Endothelial cell of umbilical vein (primary cell): ENCODE measurements around the gene SERPINB10. TPM values are rescaled to one million over a fixed set of nuclear protein-coding genes. Genes with fewer than 3 reads are reported as not detected.

Experiments used
- BruUV-seq: library from RNA; stranded (reverse); fragments of 400-500 nt; replicated peaks from 2 replicates; lab custom pipeline; 2021; lab: Mats Ljungman, UMichigan
- CTCF ChIA-PET: fragments of 300-600, 350-600 bp; sonication (Branson Sonifier 250); formaldehyde crosslinking; loops from one replicate; lab custom pipeline; 2021; ENCODE audit warnings: antibody characterized with exemption, inconsistent platforms; lab: Charles Lee
- POLR2A ChIA-PET: fragments of 300-600, 350-600 bp; sonication (Branson Sonifier 250); formaldehyde crosslinking; loops from one replicate; lab custom pipeline; 2021; ENCODE audit warnings: antibody characterized with exemption, inconsistent platforms; lab: Charles Lee
- DNase-seq: peaks from one replicate; pipeline ENCODE4 v3.0.0-alpha.2; 2011; ENCODE audit warnings: low read depth, low spot score
- FAIRE-seq: peaks from 2 replicates; lab custom pipeline; 2011; peaks lifted over from hg19 to GRCh38; lab: Jason Lieb, UNC
- H2AFZ ChIP-seq: 2 replicates; pipeline ENCODE4 v1.6.0; 2012; ENCODE audit warnings: low read depth, low read length, control low read depth, inconsistent platforms
- H3K27ac ChIP-seq: 2 replicates; pipeline ENCODE4 v1.5.1; 2011; ENCODE audit warnings: low read depth, mild to moderate bottlenecking, control low read depth, low read length, moderate library complexity; ENCODE audit not compliant: insufficient read depth
- H3K27me3 ChIP-seq, 2 experiments: 2 replicates each; pipeline versions ENCODE4 v1.6.0 to v1.6.1; 2011; ENCODE audit warnings: low read length in 2 of 2, mixed read lengths in 1 of 2; ENCODE audit not compliant: control insufficient read depth in 2 of 2, insufficient read depth in 2 of 2
- H3K36me3 ChIP-seq, 2 experiments: 2 replicates in 1 of 2; 3 replicates in 1 of 2; pipeline ENCODE4 v1.5.1; 2011; ENCODE audit warnings: low read length in 2 of 2, mild to moderate bottlenecking in 1 of 2, moderate library complexity in 1 of 2; ENCODE audit not compliant: control insufficient read depth in 2 of 2, insufficient read depth in 2 of 2; ENCODE audit errors: extremely low read depth in 1 of 2
- H3K4me1 ChIP-seq: 3 replicates; pipeline ENCODE4 v1.5.1; 2011; ENCODE audit warnings: mild to moderate bottlenecking, low read length; ENCODE audit not compliant: control insufficient read depth, insufficient read depth; ENCODE audit errors: extremely low read depth
- H3K4me2 ChIP-seq: 2 replicates; pipeline ENCODE4 v1.6.1; 2011; ENCODE audit warnings: low read length, control low read depth, mixed read lengths; ENCODE audit not compliant: insufficient read depth
- H3K4me3 ChIP-seq, 3 experiments: fragments of 200-600 bp in 1 of 3; sonication (generic), shearing (Covaris generic) in 1 of 3; replicated peaks in 1 of 3; 2 replicates each; pipeline ENCODE4 v1.5.1; 2011 to 2016; ENCODE audit warnings: control low read depth in 3 of 3, low read length in 3 of 3, mild to moderate bottlenecking in 2 of 3, inconsistent platforms in 1 of 3, low read depth in 1 of 3, moderate library complexity in 1 of 3; ENCODE audit not compliant: insufficient read depth in 1 of 3
- H3K79me2 ChIP-seq: 2 replicates; pipeline ENCODE4 v1.6.0; 2012; ENCODE audit warnings: low read length, inconsistent platforms; ENCODE audit not compliant: control insufficient read depth, insufficient read depth
- H3K9ac ChIP-seq: replicated peaks from 2 replicates; pipeline ENCODE3; 2011; ENCODE audit warnings: low read length, control low read depth; ENCODE audit not compliant: insufficient read depth; ENCODE audit errors: extremely low read depth
- H3K9me1 ChIP-seq: replicated peaks from 3 replicates; pipeline ENCODE4 v1.6.0; 2011; ENCODE audit warnings: mild to moderate bottlenecking, low read length; ENCODE audit not compliant: control insufficient read depth, insufficient read depth; ENCODE audit errors: extremely low read depth
- H3K9me3 ChIP-seq: replicated peaks from 2 replicates; pipeline ENCODE4 v1.5.1; 2012; ENCODE audit warnings: low read length, inconsistent platforms; ENCODE audit not compliant: control insufficient read depth, insufficient read depth
- H4K20me1 ChIP-seq: replicated peaks from 2 replicates; pipeline ENCODE3; 2011; ENCODE audit warnings: mild to moderate bottlenecking, low read length; ENCODE audit not compliant: control insufficient read depth, insufficient read depth; ENCODE audit errors: extremely low read depth
- EZH2 ChIP-seq: IDR thresholded peaks from 2 replicates; pipeline ENCODE4 v1.6.1; 2012; ENCODE audit warnings: borderline replicate concordance, low read depth, mild to moderate bottlenecking, moderate library complexity, low read length, inconsistent platforms; ENCODE audit not compliant: severe bottlenecking
- FOS ChIP-seq: IDR thresholded peaks from 2 replicates; pipeline ENCODE4 v1.6.1; 2011; ENCODE audit warnings: mild to moderate bottlenecking, low read length, moderate library complexity, borderline replicate concordance; ENCODE audit not compliant: insufficient read depth
- GATA2 ChIP-seq: IDR thresholded peaks from 2 replicates; pipeline ENCODE4 v1.7.0; 2011; ENCODE audit warnings: low read depth, mild to moderate bottlenecking, moderate library complexity, mixed read lengths, low read length; ENCODE audit not compliant: insufficient read length, insufficient read depth
- JUN ChIP-seq: IDR thresholded peaks from 2 replicates; pipeline ENCODE4 v1.6.1; 2011; ENCODE audit warnings: borderline replicate concordance, low read depth; ENCODE audit not compliant: insufficient read length, insufficient read depth
- MYC ChIP-seq: IDR thresholded peaks from one replicate; pipeline ENCODE4 v1.6.1; 2011; ENCODE audit warnings: mild to moderate bottlenecking, low read depth, low read length
- POLR2A ChIP-seq: IDR thresholded peaks from 2 replicates; pipeline ENCODE4 v1.6.1; 2012; ENCODE audit warnings: low read depth, mild to moderate bottlenecking, control low read depth, low read length
- POLR2AphosphoS5 ChIP-seq: IDR thresholded peaks from 2 replicates; pipeline ENCODE4 v1.6.1; 2012; ENCODE audit warnings: low read depth, mild to moderate bottlenecking, control low read depth, low read length, moderate library complexity; ENCODE audit not compliant: insufficient read depth
- dilution Hi-C: fragments of 300-500 bp; cut with MboI; formaldehyde crosslinking; loops from one replicate; pipeline ENCODE4 v1.15.0; 2019; ENCODE audit warnings: low sequenced_read_pairs; ENCODE audit not compliant: extremely low pct_ligation_motif_present
- intact Hi-C: fragments of 100-400 bp; cut with micrococcal nuclease; formaldehyde crosslinking; loops from one replicate; pipeline ENCODE4 v1.10.0; 2022
- polyA plus RNA-seq, 4 experiments: library from polyadenylated mRNA; depleted of rRNA in 3 of 4; stranded (reverse) in 3 of 4; unstranded in 1 of 4; fragments of >200 nt; gene quantifications; 2 replicates each; pipeline versions ENCODE4 v1.2.1 to v1.2.3, GENCODE V29; 2011 to 2012; ENCODE audit warnings: missing spikeins in 1 of 4
- total RNA-seq: library from RNA; stranded (reverse); gene quantifications from 2 replicates; pipeline ENCODE4 v1.2.3, GENCODE V29; 2021
- TF ChIP-seq, protein P1 (sequence below), 2 donors: IDR thresholded peaks; 1 replicate in 1 of 2; 2 replicates in 1 of 2; pipeline ENCODE4 v1.5.1; 2011; ENCODE audit warnings: low read length in 2 of 2, mild to moderate bottlenecking in 2 of 2, moderate library complexity in 2 of 2, control low read depth in 1 of 2, inconsistent platforms in 1 of 2, low read depth in 1 of 2; ENCODE audit not compliant: insufficient read depth in 1 of 2; ENCODE audit errors: extremely low read depth in 1 of 2
- TF ChIP-seq, protein P2 (sequence below): IDR thresholded peaks from 2 replicates; pipeline ENCODE4 v1.6.1; 2011; ENCODE audit not compliant: insufficient read depth, insufficient read length

The SERPINB10 gene
- total and polyA plus RNA-seq, 2 donors (not counting 3 experiments of a cell fraction or from before 2014, with no cell fraction given), result not detected

DNA sequence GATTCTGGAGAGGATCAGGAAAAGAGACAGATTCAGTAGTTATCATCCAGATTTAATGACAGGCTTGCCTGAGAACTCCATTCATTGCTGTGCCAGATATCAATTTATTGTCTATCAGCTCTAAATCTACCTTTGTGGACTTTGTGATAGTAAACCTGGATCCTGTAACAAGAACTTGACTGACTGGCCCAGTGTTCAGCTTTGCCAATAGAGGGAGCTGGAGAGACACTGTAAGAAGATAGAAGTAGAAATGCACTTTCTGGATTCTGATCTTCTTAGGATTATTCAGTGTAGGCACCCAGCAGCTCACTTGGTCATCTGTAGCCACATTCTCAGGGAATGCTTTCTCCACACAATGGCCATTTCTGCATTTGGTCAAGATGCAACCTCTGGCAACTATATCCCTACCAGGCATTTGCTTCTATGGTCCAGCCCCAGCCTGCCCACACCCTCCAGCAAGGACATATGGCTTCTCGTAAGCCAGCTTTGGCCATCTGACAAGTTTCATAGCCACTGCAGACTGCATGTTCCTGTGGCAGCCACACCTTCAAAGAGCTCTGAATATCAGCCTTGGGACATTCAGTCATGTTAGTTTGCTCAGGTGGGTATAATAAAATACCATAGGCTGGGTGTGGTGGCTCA lies 56.0 kb downstream of the SERPINB10 start:
- Histone ChIP-seq H3K4me3 (no peak overlapping the region), H3K27me3 (peaks cover 14 to 28% of the 10 kb centered on the region in 2 experiments), H3K9me1 (no peaks in the 10 kb centered on the region), H3K27ac (no peak overlapping the region), H3K9me3 (no peaks in the 10 kb centered on the region), H3K79me2 (no peaks in the 10 kb centered on the region), H3K4me1 (no peaks in the 10 kb centered on the region), H4K20me1 (no peaks in the 10 kb centered on the region), H3K36me3 (no peaks in the 10 kb centered on the region), H2AFZ (no peak overlapping the region), H3K9ac (no peak overlapping the region), H3K4me2 (no peak overlapping the region)
- TF ChIP-seq POLR2AphosphoS5, result no peak
- TF ChIP-seq, protein P1, sequence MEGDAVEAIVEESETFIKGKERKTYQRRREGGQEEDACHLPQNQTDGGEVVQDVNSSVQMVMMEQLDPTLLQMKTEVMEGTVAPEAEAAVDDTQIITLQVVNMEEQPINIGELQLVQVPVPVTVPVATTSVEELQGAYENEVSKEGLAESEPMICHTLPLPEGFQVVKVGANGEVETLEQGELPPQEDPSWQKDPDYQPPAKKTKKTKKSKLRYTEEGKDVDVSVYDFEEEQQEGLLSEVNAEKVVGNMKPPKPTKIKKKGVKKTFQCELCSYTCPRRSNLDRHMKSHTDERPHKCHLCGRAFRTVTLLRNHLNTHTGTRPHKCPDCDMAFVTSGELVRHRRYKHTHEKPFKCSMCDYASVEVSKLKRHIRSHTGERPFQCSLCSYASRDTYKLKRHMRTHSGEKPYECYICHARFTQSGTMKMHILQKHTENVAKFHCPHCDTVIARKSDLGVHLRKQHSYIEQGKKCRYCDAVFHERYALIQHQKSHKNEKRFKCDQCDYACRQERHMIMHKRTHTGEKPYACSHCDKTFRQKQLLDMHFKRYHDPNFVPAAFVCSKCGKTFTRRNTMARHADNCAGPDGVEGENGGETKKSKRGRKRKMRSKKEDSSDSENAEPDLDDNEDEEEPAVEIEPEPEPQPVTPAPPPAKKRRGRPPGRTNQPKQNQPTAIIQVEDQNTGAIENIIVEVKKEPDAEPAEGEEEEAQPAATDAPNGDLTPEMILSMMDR (IDR thresholded peaks at IDR 0.05; ENCODE audit: extremely low read depth in 1 of 2, insufficient read depth in 1 of 2, low read depth in 1 of 2, low read length in 2 of 2), result peak; percentile 68 to 82
- intact Hi-C loops, result loop anchor here (1.0 to 2.0 kb wide), 2 partner anchors 16 to 31 kb away; no protein-coding TSS in a partner anchor
- no TSS peak for BruUV-seq
- FAIRE-seq (peak; percentile 93), DNase-seq (peak; percentile 57)
- ChIA-PET CTCF (interaction anchor here (0.6 to 3.4 kb wide), 25 partner anchors 10 to 452 kb away, joined by 3 to 61 read pairs (median 5); no protein-coding TSS in a partner anchor), POLR2A (no interaction called here)
- dilution Hi-C loops, result no loop called here

DNA sequence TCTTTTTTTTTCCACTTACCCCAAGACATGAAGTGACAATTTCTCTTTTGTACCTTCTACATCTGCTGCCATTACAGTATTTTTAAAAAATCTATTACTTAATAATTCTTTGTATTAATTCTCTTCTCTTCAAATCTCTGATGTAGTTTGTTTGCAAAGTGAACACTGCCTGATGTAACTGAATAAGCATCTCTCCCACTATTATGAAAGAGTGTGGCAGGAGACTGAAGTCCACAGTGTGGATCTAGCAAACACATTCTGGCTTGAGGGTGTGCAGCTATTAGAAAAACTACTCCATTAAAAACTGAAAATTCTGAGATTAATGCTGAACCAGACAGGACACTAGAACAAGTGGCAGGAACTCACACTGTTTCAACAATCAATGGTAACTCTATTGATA lies 57.1 kb downstream of the SERPINB10 start:
- H3K79me2 ChIP-seq, result no peaks in the 10 kb centered on the region
- H3K4me3 ChIP-seq, result no peak overlapping the region
- no peak for TF ChIP-seq POLR2A
- no peak for TF ChIP-seq FOS
- TF ChIP-seq JUN, result no peak
- TF ChIP-seq EZH2, result no peak
- TF ChIP-seq GATA2, result no peak
- TF ChIP-seq, protein P2, sequence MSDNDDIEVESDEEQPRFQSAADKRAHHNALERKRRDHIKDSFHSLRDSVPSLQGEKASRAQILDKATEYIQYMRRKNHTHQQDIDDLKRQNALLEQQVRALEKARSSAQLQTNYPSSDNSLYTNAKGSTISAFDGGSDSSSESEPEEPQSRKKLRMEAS, result no peak
- TF ChIP-seq POLR2AphosphoS5, result no peak
- TF ChIP-seq, protein P1 (IDR thresholded peaks at IDR 0.05; ENCODE audit: extremely low read depth in 1 of 2, insufficient read depth in 1 of 2, low read depth in 1 of 2, low read length in 2 of 2), result no peak
- TF ChIP-seq MYC, result no peak
- peaks cover 6% of the 10 kb centered on the region for H3K4me1 ChIP-seq
- CTCF ChIA-PET, result interaction anchor here (0.6 to 3.4 kb wide), 6 partner anchors 10 to 46 kb away, joined by 3 to 61 read pairs (median 17); no protein-coding TSS in a partner anchor
- no peak for DNase-seq
- H3K27me3 ChIP-seq, result peaks cover 9 to 18% of the 10 kb centered on the region in 2 experiments
- no peak for FAIRE-seq
- no peak overlapping the region for H2AFZ ChIP-seq
- dilution Hi-C loops, result no loop called here
- H3K27ac ChIP-seq, result no peak overlapping the region
- no peak overlapping the region for H3K9ac ChIP-seq
- H4K20me1 ChIP-seq, result no peaks in the 10 kb centered on the region
- BruUV-seq, result no TSS peak
- POLR2A ChIA-PET, result no interaction called here
- no peaks in the 10 kb centered on the region for H3K9me1 ChIP-seq
- no peak overlapping the region for H3K4me2 ChIP-seq
- no peaks in the 10 kb centered on the region for H3K36me3 ChIP-seq
- intact Hi-C loops, result no loop called here
- H3K9me3 ChIP-seq, result no peaks in the 10 kb centered on the region
